HCEC 1CT (cell line): Measurements from ENCODE around the gene ADAMTS7.

ENCODE experiments used
- DNase-seq: peaks from one replicate; pipeline ENCODE4 v3.0.0-alpha.2; 2017

ADAMTS7 gene

DNA sequence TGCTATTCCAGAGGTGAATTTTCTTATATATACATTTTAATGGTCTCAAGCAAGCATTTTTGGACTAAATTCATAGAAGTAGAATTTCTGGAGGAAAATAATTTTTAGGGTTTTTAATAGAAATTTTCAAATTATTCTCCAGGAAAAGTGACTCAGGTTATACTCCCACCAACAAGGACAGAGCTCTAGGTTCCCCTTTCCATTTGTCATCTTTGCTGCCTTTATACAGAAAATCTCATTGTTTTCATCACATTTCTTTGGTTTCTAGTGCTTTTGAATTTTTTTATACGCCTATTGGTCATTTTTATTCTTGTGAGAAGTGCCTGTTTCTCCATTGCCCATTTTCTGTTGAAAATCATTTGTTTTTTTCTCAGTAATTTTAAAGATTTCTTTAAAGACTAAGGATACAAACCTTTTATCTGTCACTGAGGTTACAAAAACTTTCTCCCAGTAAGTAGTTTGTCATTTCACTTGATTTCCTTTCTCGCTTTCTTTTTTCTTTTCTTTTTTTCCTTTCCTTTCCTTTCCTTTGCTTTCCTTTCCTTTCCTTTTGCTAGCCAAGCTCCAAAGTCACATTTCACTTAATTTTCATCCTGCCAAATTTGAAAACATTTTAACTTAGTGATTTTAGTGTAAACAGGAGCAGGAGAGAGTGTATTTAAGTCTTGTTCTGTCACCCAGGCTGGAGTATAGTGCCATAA, 93.2 kb downstream of the ADAMTS7 start:
- no peak for DNase-seq

DNA sequence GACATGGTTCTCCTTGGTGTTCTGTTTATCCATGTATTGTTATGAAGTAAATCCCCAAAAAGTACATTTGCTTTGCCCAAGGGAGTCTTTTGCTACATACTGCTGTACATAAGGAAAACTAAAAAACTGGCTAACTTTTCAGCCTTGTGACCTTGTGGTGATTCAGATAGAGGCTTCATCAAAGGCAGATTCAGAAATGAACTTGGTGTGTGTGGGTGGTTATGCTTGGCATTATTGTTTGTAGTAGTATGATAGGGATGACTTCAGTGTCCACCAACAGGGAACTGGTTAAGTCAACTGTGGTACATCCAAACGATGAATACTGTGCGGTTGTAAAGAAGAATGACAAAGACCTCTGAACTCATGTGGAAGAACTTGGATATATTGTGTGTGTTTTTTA, 94.6 kb downstream of the ADAMTS7 start:
- DNase-seq = no peak

DNA sequence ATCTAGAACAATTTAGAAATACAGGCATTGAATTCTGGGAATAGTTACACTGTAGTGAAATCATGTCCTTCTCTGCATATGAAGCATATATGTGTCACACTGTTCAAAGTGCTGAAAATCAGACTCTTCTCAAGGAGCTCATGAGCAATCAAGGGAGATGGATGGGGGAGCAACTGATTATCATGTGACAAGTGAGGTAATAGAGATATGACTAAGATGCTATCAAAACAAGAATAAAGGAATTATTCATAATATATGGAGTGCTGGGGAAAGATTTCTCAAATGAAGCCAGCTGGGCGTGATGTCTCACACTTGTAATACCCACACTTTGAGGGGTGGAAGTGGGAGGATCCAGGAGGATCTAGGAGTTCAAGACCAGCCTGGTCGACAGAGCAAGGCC, 95.3 kb downstream of the ADAMTS7 start:
- peak; percentile 93 for DNase-seq

- DNase-seq = peak; percentile 17
Observed at GRCh38 chr15:78715434-78715833, 95.8 kb downstream of the ADAMTS7 start.

GRCh38 chr15:78714890-78715289, 96.4 kb downstream of the ADAMTS7 start:
- peak; percentile 2 for DNase-seq

- no peak for DNase-seq
Observed at GRCh38 chr15:78712797-78713515, 98.3 kb downstream of the ADAMTS7 start.

DNA sequence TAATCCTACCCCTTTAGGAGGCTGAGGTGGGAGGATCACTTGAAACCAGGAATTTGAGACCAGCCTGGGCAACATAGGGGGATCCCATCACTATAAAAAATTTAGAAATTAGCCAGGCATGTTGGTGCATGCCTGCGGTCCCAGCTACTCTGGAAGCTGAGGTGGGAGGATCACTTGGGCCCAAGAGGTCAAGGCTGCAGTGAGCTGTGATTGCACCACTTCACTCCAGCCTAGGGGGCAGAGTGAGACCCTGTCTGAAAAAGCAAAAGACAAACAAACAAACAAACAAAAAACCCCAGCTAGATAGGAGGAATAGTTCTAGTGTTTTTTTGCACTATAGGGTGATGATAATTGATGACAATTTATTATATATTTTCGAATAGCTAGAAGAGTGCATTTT, 99.6 kb downstream of the ADAMTS7 start:
- DNase-seq = no peak

GRCh38 chr15:78709263-78709882, 101.9 kb downstream of the ADAMTS7 start:
- peak; percentile 22 for DNase-seq
